Measurements from ENCODE around the gene PCNX1. TPM values are rescaled to one million over a fixed set of nuclear protein-coding genes. Genes with fewer than 3 reads are reported as not detected.

The PCNX1 gene
- total and polyA plus RNA-seq, 4 donors: 5.2 to 103 (median 37.9) TPM

- Histone ChIP-seq H3K4me1 (ENCODE audit: control insufficient read depth in 5 of 5, insufficient read depth in 5 of 5, low read length in 5 of 5) (peaks cover 0 to 7% (median 1%) of the 10 kb centered on the region in 5 donors), H3K27ac (ENCODE audit: low read depth in 1 of 2, low read length in 1 of 2) (no peak overlapping the region), H3K9ac (ENCODE audit: insufficient read depth in 1 of 2, low read length in 2 of 2) (no peak overlapping the region), H3K9me3 (ENCODE audit: control insufficient read depth in 4 of 4, insufficient read depth in 3 of 4, low read length in 3 of 4) (no peaks in the 10 kb centered on the region), H3K36me3 (ENCODE audit: control insufficient read depth in 4 of 4, insufficient read depth in 4 of 4, low read length in 4 of 4) (no peaks in the 10 kb centered on the region), H3K27me3 (ENCODE audit: control insufficient read depth in 3 of 3, insufficient read depth in 3 of 3, low read length in 2 of 3) (no peaks in the 10 kb centered on the region), H3K4me3 (no peak overlapping the region)
- DNase-seq (no peak), ATAC-seq (ENCODE audit: insufficient read depth, low FRiP score) (no peak)
- WGBS, 2 donors: 82 to 90% methylated on average over 5 of the region's 5 CpGs
- TF ChIP-seq CTCF (IDR thresholded peaks at IDR 0.05; ENCODE audit: control extremely low read depth, extremely low read depth): no peak
Measured at GRCh38 chr14:70890826-70891659, 16.2 kb upstream of the PCNX1 start.

GRCh38 chr14:70891737-70892136 is 15.5 kb upstream of the PCNX1 start:
- Histone ChIP-seq H3K27ac (ENCODE audit: low read depth in 1 of 2, low read length in 1 of 2) (no peak overlapping the region), H3K27me3 (ENCODE audit: control insufficient read depth in 3 of 3, insufficient read depth in 3 of 3, low read length in 2 of 3) (no peaks in the 10 kb centered on the region), H3K4me1 (ENCODE audit: control insufficient read depth in 5 of 5, insufficient read depth in 5 of 5, low read length in 5 of 5) (peaks cover 0 to 7% (median 1%) of the 10 kb centered on the region in 5 donors), H3K9me3 (ENCODE audit: control insufficient read depth in 4 of 4, insufficient read depth in 3 of 4, low read length in 3 of 4) (no peaks in the 10 kb centered on the region), H3K36me3 (ENCODE audit: control insufficient read depth in 4 of 4, insufficient read depth in 4 of 4, low read length in 4 of 4) (no peaks in the 10 kb centered on the region), H3K9ac (ENCODE audit: insufficient read depth in 1 of 2, low read length in 2 of 2) (no peak overlapping the region), H3K4me3 (no peak overlapping the region)
- DNase-seq (no peak), ATAC-seq (ENCODE audit: insufficient read depth, low FRiP score) (no peak)
- no peak for TF ChIP-seq CTCF (IDR thresholded peaks at IDR 0.05; ENCODE audit: control extremely low read depth, extremely low read depth)
- WGBS, 2 donors: 93 to 94% methylated on average over 2 of the region's 2 CpGs

- Histone ChIP-seq H3K9ac (ENCODE audit: insufficient read depth in 1 of 2, low read length in 2 of 2) (no peak overlapping the region), H3K4me3 (no peak overlapping the region), H3K27ac (ENCODE audit: low read depth in 1 of 2, low read length in 1 of 2) (no peak overlapping the region), H3K4me1 (ENCODE audit: control insufficient read depth in 5 of 5, insufficient read depth in 5 of 5, low read length in 5 of 5) (peaks cover 0 to 9% (median 3%) of the 10 kb centered on the region in 5 donors), H3K27me3 (ENCODE audit: control insufficient read depth in 3 of 3, insufficient read depth in 3 of 3, low read length in 2 of 3) (no peaks in the 10 kb centered on the region), H3K36me3 (ENCODE audit: control insufficient read depth in 4 of 4, insufficient read depth in 4 of 4, low read length in 4 of 4) (no peaks in the 10 kb centered on the region), H3K9me3 (ENCODE audit: control insufficient read depth in 4 of 4, insufficient read depth in 3 of 4, low read length in 3 of 4) (no peaks in the 10 kb centered on the region)
- ATAC-seq (ENCODE audit: insufficient read depth, low FRiP score): no peak
- 84 to 89% methylated on average over 13 of the region's 13 CpGs for WGBS, 2 donors
- DNase-seq: no peak
- TF ChIP-seq CTCF (IDR thresholded peaks at IDR 0.05; ENCODE audit: control extremely low read depth, extremely low read depth): no peak
Measured at GRCh38 chr14:70893062-70893845, 14.0 kb upstream of the PCNX1 start.
